ENCODE data around the gene ZNF445. TPM values are rescaled to one million over a fixed set of nuclear protein-coding genes. Genes with fewer than 3 reads are reported as not detected.

ZNF445 gene
- 10.5 and 21.0 TPM in 2 replicates for total RNA-seq
- 11.0 and 23.3 TPM in 2 replicates for polyA plus RNA-seq

- TF ChIP-seq, protein P1, sequence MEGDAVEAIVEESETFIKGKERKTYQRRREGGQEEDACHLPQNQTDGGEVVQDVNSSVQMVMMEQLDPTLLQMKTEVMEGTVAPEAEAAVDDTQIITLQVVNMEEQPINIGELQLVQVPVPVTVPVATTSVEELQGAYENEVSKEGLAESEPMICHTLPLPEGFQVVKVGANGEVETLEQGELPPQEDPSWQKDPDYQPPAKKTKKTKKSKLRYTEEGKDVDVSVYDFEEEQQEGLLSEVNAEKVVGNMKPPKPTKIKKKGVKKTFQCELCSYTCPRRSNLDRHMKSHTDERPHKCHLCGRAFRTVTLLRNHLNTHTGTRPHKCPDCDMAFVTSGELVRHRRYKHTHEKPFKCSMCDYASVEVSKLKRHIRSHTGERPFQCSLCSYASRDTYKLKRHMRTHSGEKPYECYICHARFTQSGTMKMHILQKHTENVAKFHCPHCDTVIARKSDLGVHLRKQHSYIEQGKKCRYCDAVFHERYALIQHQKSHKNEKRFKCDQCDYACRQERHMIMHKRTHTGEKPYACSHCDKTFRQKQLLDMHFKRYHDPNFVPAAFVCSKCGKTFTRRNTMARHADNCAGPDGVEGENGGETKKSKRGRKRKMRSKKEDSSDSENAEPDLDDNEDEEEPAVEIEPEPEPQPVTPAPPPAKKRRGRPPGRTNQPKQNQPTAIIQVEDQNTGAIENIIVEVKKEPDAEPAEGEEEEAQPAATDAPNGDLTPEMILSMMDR (IDR thresholded peaks at IDR 0.05; ENCODE audit: low read depth, low read length) = no peak
- Histone ChIP-seq H3K27ac (peak within 1 kb of the TSS; percentile 81), H3K36me3 (no peaks in the 10 kb centered on the region), H3K4me3 (peak within 1 kb of the TSS; percentile 84), H3K4me1 (ENCODE audit: low read depth) (peaks cover 8% of the 10 kb centered on the region), H3K27me3 (no peaks in the 10 kb centered on the region), H3K9me3 (ENCODE audit: low read depth) (no peaks in the 10 kb centered on the region)
- peak; percentile 86 to 92 for DNase-seq (ENCODE audit: low read depth in 1 of 2, low spot score in 1 of 2)
Observed at GRCh38 chr3:44477312-44478030, at the start of gene ZNF445. Gene ZNF445, minus strand, starts transcription at chr3:44477670. Its CDS starts 22,121 bp downstream, at chr3:44455549.

DNA sequence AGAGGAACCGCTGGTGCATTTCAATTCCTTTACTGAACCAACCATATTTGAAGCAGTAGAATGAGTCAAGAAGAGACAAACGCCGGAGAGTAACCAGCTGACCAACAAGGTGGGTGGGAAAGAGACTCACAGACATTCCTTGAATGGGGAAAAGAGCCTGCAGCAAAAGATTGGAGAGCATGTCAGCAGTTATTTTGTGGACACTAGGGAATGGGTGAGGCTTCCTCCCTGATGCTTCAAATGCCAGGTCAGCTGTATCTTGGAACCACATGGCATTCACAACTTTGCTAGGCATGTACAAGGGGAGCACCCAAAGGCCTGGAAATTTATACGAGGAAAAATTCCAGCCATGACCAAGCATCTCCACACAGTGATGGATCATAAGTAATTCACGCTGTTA is 47.6 kb upstream of the ZNF445 start:
- no peaks in the 10 kb centered on the region for H3K4me1 ChIP-seq (ENCODE audit: low read depth)
- DNase-seq (ENCODE audit: low read depth in 1 of 2, low spot score in 1 of 2) = no peak
- no peaks in the 10 kb centered on the region for H3K9me3 ChIP-seq (ENCODE audit: low read depth)
- no peak overlapping the region for H3K27ac ChIP-seq
- H3K36me3 ChIP-seq = no peaks in the 10 kb centered on the region
- no peak overlapping the region for H3K4me3 ChIP-seq
- peaks cover 21% of the 10 kb centered on the region for H3K27me3 ChIP-seq
- TF ChIP-seq, protein P1 (IDR thresholded peaks at IDR 0.05; ENCODE audit: low read depth, low read length) = no peak

DNA sequence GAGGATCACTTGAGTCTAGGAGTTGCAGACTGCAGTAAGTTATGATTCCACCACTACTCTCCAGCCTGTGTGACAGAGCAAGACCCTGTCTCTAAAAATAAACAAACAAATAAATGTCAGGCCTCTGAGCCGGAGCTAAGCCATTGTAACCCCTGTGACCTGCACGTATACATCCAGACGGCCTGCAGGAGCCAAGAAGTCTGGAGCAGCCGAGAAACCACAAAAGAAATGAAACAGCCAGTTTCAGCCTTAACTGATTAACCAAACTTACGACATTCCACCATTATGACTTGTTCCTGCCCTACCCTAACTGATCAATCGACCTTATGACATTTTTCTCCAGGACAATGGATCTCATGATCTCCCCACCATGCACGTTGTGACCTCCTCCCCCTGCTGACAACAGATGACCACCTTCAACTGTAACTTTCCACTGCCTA is 45.0 kb upstream of the ZNF445 start:
- DNase-seq (ENCODE audit: low read depth in 1 of 2, low spot score in 1 of 2) = no peak
- H3K27me3 ChIP-seq = no peaks in the 10 kb centered on the region
- H3K27ac ChIP-seq = no peak overlapping the region
- TF ChIP-seq, protein P1 (IDR thresholded peaks at IDR 0.05; ENCODE audit: low read depth, low read length) = no peak
- H3K4me1 ChIP-seq (ENCODE audit: low read depth) = no peaks in the 10 kb centered on the region
- no peaks in the 10 kb centered on the region for H3K36me3 ChIP-seq
- H3K4me3 ChIP-seq = no peak overlapping the region
- H3K9me3 ChIP-seq (ENCODE audit: low read depth) = no peaks in the 10 kb centered on the region

GRCh38 chr3:44521721-44522120 is 44.3 kb upstream of the ZNF445 start:
- Histone ChIP-seq H3K27ac (no peak overlapping the region), H3K27me3 (no peaks in the 10 kb centered on the region), H3K4me3 (no peak overlapping the region), H3K36me3 (no peaks in the 10 kb centered on the region), H3K4me1 (ENCODE audit: low read depth) (no peaks in the 10 kb centered on the region), H3K9me3 (ENCODE audit: low read depth) (no peaks in the 10 kb centered on the region)
- TF ChIP-seq, protein P1 (IDR thresholded peaks at IDR 0.05; ENCODE audit: low read depth, low read length) = no peak
- no peak for DNase-seq (ENCODE audit: low read depth in 1 of 2, low spot score in 1 of 2)

GRCh38 chr3:44518782-44519156 is 41.3 kb upstream of the ZNF445 start:
- Histone ChIP-seq H3K4me1 (ENCODE audit: low read depth) (no peaks in the 10 kb centered on the region), H3K36me3 (no peaks in the 10 kb centered on the region), H3K27ac (no peak overlapping the region), H3K9me3 (ENCODE audit: low read depth) (no peaks in the 10 kb centered on the region), H3K4me3 (no peak overlapping the region), H3K27me3 (no peaks in the 10 kb centered on the region)
- DNase-seq (ENCODE audit: low read depth in 1 of 2, low spot score in 1 of 2) = no peak
- TF ChIP-seq, protein P1 (IDR thresholded peaks at IDR 0.05; ENCODE audit: low read depth, low read length) = no peak
